K562 (cell line): Measurements from ENCODE around the gene KCTD15. TPM values are rescaled to one million over a fixed set of nuclear protein-coding genes. Genes with fewer than 3 reads are reported as not detected.
A peak's percentile ranks its signal among the peaks of the same experiment; 100 is the strongest.

Experiments used
- ATF3 ChIP-seq, 2 experiments: fragments of 450-650 bp in 1 of 2; sonication (generic) in 1 of 2; formaldehyde crosslinking in 1 of 2; IDR thresholded peaks in 1 of 2; conservative IDR thresholded peaks in 1 of 2; 2 replicates each; pipeline versions ENCODE4 v1.6.1 to v1.8.1; 2016 to 2023; ENCODE audit warnings: mild to moderate bottlenecking in 2 of 2, moderate library complexity in 2 of 2, inconsistent platforms in 1 of 2, missing genetic modification reagents in 1 of 2
- CTBP1 ChIP-seq: fragments of 450-650 bp; IDR thresholded peaks from 2 replicates; pipeline ENCODE4 v1.6.1; 2016; ENCODE audit warnings: borderline replicate concordance
- ETV1 ChIP-seq: fragments of 450-650 bp; conservative IDR thresholded peaks from 2 replicates; pipeline ENCODE4 v1.6.1; 2016; ENCODE audit warnings: missing genetic modification characterization, control low read depth, low read depth, missing compliant biosample characterization
- FUS ChIP-seq: fragments of 200-400 bp; formaldehyde crosslinking; optimal IDR thresholded peaks from 2 replicates; pipeline ENCODE3; 2017; ENCODE audit warnings: low read depth, low read length
- MAZ ChIP-seq, 2 experiments: fragments of 450-650 bp in 1 of 2; sonication (generic) in 1 of 2; formaldehyde crosslinking; IDR thresholded peaks in 1 of 2; conservative IDR thresholded peaks in 1 of 2; 2 replicates each; pipeline versions ENCODE4 v1.4.0 to v1.5.0; 2020; ENCODE audit warnings: mild to moderate bottlenecking in 1 of 2, missing genetic modification reagents in 1 of 2
- MEIS2 ChIP-seq: fragments of 450-650 bp; IDR thresholded peaks from 2 replicates; pipeline ENCODE4 v1.6.1; 2014; ENCODE audit warnings: mild to moderate bottlenecking; ENCODE audit not compliant: partially characterized antibody
- NCOA2 ChIP-seq, 2 experiments: fragments of 450-650 bp; IDR thresholded peaks; 2 replicates each; pipeline ENCODE4 v1.6.1; 2018; ENCODE audit warnings: mild to moderate bottlenecking in 2 of 2, moderate library complexity in 1 of 2; ENCODE audit not compliant: partially characterized antibody in 2 of 2
- RAD21 ChIP-seq, 2 experiments: fragments of 250-450 bp in 1 of 2; fragments of 450-650 bp in 1 of 2; sonication (Bioruptor Pico) in 1 of 2; formaldehyde crosslinking in 1 of 2; IDR thresholded peaks in 1 of 2; conservative IDR thresholded peaks in 1 of 2; 2 replicates each; pipeline versions ENCODE4 v1.4.0 to v1.8.0; 2020 to 2022; ENCODE audit warnings: mild to moderate bottlenecking in 2 of 2, moderate library complexity in 1 of 2
- RHOXF2B ChIP-seq: fragments of 250-450 bp; sonication (Bioruptor Pico); conservative IDR thresholded peaks from 2 replicates; pipeline ENCODE4 v1.5.1; 2021
- SMAD2 ChIP-seq: fragments of 150-350 bp; IDR thresholded peaks from 2 replicates; pipeline ENCODE4 v1.6.1; 2014; ENCODE audit warnings: low read depth, mild to moderate bottlenecking, low read length
- SMARCB1 ChIP-seq: IDR thresholded peaks from 2 replicates; pipeline ENCODE4 v1.6.1; 2011; ENCODE audit warnings: improper control_type of control experiment, low read depth; ENCODE audit not compliant: insufficient read length
- U2AF2 ChIP-seq: fragments of 200-400 bp; formaldehyde crosslinking; optimal IDR thresholded peaks from 2 replicates; pipeline ENCODE3; 2017; ENCODE audit warnings: low read depth, mild to moderate bottlenecking, low read length
- ZBTB12 ChIP-seq: fragments of 250-450 bp; sonication (Bioruptor Pico); IDR thresholded peaks from 2 replicates; pipeline ENCODE4 v1.4.0; 2020
- ZC3H8 ChIP-seq: fragments of 450-650 bp; IDR thresholded peaks from 2 replicates; pipeline ENCODE4 v1.6.1; 2017
- ZNF133 ChIP-seq: fragments of 250-450 bp; sonication (Bioruptor Pico); IDR thresholded peaks from 2 replicates; pipeline ENCODE4 v1.4.0; 2020; ENCODE audit warnings: mild to moderate bottlenecking
- ZNF431 ChIP-seq: sonication (generic); formaldehyde crosslinking; IDR thresholded peaks from 2 replicates; pipeline ENCODE4 v1.8.0; 2022; ENCODE audit warnings: mild to moderate bottlenecking, missing genetic modification reagents
- polyA plus RNA-seq, 8 experiments: library from polyadenylated mRNA; depleted of rRNA in 4 of 8; stranded (reverse) in 5 of 8; unstranded in 3 of 8; fragments of >200 nt; fragmentation: Nextera tagmentation in 2 of 8; fragmentation: Illumina TruSeq in 1 of 8; extraction: Ambion mirVana in 2 of 8; extraction: Trizol in 1 of 8; gene quantifications; 2 replicates each; pipeline versions ENCODE4 v1.2.1 to v1.2.3, GENCODE V29; 2011 to 2014; ENCODE audit warnings: inconsistent platforms in 1 of 8, missing spikeins in 1 of 8
- total RNA-seq, 7 experiments: library from RNA; depleted of rRNA in 6 of 7; stranded (reverse); fragments of >200 nt in 6 of 7; fragmentation: Illumina TruSeq in 2 of 7; extraction: Trizol in 2 of 7; gene quantifications; 2 replicates each; pipeline versions ENCODE4 v1.2.1 to v1.2.3, GENCODE V29; 2011 to 2021; ENCODE audit warnings: low replicate concordance in 1 of 7
- TF ChIP-seq, protein P1 (sequence below), 3 experiments: IDR thresholded peaks in 2 of 3; conservative IDR thresholded peaks in 1 of 3; 2 replicates each; pipeline ENCODE4 v1.5.1; 2011 to 2012; ENCODE audit warnings: low read length in 3 of 3, mild to moderate bottlenecking in 3 of 3, control low read depth in 2 of 3, improper control_type of control experiment in 1 of 3, inconsistent platforms in 1 of 3, low read depth in 1 of 3, mixed read lengths in 1 of 3, moderate library complexity in 1 of 3; ENCODE audit not compliant: insufficient read depth in 2 of 3
- TF ChIP-seq, protein P2 (sequence below): fragments of 250-450 bp; sonication (Bioruptor Pico); IDR thresholded peaks from 2 replicates; pipeline ENCODE4 v1.8.0; 2022; ENCODE audit warnings: inconsistent platforms
- TF ChIP-seq, protein P3 (sequence below): sonication (generic); formaldehyde crosslinking; IDR thresholded peaks from 2 replicates; pipeline ENCODE4 v1.8.0; 2022; ENCODE audit warnings: mild to moderate bottlenecking, missing genetic modification reagents, borderline replicate concordance

Gene KCTD15
- total and polyA plus RNA-seq, 9 of the 15 experiments (the other 6 are each of a cell fraction or from before 2014, with no cell fraction given), result 1.7 to 49.0 (median 11.8) TPM

- TF ChIP-seq, protein P1, sequence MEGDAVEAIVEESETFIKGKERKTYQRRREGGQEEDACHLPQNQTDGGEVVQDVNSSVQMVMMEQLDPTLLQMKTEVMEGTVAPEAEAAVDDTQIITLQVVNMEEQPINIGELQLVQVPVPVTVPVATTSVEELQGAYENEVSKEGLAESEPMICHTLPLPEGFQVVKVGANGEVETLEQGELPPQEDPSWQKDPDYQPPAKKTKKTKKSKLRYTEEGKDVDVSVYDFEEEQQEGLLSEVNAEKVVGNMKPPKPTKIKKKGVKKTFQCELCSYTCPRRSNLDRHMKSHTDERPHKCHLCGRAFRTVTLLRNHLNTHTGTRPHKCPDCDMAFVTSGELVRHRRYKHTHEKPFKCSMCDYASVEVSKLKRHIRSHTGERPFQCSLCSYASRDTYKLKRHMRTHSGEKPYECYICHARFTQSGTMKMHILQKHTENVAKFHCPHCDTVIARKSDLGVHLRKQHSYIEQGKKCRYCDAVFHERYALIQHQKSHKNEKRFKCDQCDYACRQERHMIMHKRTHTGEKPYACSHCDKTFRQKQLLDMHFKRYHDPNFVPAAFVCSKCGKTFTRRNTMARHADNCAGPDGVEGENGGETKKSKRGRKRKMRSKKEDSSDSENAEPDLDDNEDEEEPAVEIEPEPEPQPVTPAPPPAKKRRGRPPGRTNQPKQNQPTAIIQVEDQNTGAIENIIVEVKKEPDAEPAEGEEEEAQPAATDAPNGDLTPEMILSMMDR (IDR thresholded peaks at IDR 0.05 in 2 of 3, conservative IDR thresholded peaks at IDR 0.05 in 1 of 3; ENCODE audit: insufficient read depth in 2 of 3, low read depth in 1 of 3, low read length in 3 of 3), result peak; percentile 89 to 94 (median 90)
- no peak for TF ChIP-seq U2AF2
- TF ChIP-seq FUS, result no peak
- no peak for TF ChIP-seq CTBP1
- TF ChIP-seq RAD21 (CRISPR knock-in tag; conservative IDR thresholded peaks at IDR 0.05 in 1 of 2, IDR thresholded peaks at IDR 0.05 in 1 of 2), result peak; percentile 82 to 93
- no peak for TF ChIP-seq MEIS2
- TF ChIP-seq SMAD2, result no peak
- TF ChIP-seq, protein P2, sequence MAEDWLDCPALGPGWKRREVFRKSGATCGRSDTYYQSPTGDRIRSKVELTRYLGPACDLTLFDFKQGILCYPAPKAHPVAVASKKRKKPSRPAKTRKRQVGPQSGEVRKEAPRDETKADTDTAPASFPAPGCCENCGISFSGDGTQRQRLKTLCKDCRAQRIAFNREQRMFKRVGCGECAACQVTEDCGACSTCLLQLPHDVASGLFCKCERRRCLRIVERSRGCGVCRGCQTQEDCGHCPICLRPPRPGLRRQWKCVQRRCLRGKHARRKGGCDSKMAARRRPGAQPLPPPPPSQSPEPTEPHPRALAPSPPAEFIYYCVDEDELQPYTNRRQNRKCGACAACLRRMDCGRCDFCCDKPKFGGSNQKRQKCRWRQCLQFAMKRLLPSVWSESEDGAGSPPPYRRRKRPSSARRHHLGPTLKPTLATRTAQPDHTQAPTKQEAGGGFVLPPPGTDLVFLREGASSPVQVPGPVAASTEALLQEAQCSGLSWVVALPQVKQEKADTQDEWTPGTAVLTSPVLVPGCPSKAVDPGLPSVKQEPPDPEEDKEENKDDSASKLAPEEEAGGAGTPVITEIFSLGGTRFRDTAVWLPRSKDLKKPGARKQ (CRISPR knock-in tag), result no peak
- TF ChIP-seq ETV1 (tag), result no peak
- TF ChIP-seq NCOA2 (IDR thresholded peaks at IDR 0.05; ENCODE audit: partially characterized antibody in 2 of 2), result no peak
- no peak for TF ChIP-seq ZC3H8
- TF ChIP-seq ZNF431, result no peak
- TF ChIP-seq RHOXF2B (CRISPR knock-in tag), result no peak
- TF ChIP-seq ZNF133, result no peak
- TF ChIP-seq, protein P3, sequence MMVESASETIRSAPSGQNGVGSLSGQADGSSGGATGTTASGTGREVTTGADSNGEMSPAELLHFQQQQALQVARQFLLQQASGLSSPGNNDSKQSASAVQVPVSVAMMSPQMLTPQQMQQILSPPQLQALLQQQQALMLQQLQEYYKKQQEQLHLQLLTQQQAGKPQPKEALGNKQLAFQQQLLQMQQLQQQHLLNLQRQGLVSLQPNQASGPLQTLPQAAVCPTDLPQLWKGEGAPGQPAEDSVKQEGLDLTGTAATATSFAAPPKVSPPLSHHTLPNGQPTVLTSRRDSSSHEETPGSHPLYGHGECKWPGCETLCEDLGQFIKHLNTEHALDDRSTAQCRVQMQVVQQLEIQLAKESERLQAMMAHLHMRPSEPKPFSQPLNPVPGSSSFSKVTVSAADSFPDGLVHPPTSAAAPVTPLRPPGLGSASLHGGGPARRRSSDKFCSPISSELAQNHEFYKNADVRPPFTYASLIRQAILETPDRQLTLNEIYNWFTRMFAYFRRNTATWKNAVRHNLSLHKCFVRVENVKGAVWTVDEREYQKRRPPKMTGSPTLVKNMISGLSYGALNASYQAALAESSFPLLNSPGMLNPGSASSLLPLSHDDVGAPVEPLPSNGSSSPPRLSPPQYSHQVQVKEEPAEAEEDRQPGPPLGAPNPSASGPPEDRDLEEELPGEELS (CRISPR knock-in tag), result no peak
- TF ChIP-seq SMARCB1, result no peak
- TF ChIP-seq ATF3 (IDR thresholded peaks at IDR 0.05), result no peak
- TF ChIP-seq ATF3 (CRISPR knock-in tag; conservative IDR thresholded peaks at IDR 0.05), result no peak
- TF ChIP-seq MAZ (CRISPR knock-in tag; conservative IDR thresholded peaks at IDR 0.05 in 1 of 2, IDR thresholded peaks at IDR 0.05 in 1 of 2), result peak in 1 of 2 experiments; percentile 30; a peak in 1 of 4 replicates
- TF ChIP-seq ZBTB12 (CRISPR knock-in tag), result no peak
Observed at GRCh38 chr19:33771384-33772101, 25.1 kb upstream of the KCTD15 start (continued).
